Mammary epithelial cell (primary cell): ENCODE measurements around the gene ING1.

Experiments used
- CTCF ChIP-seq, 2 donors: IDR thresholded peaks in 1 of 2; conservative IDR thresholded peaks in 1 of 2; 2 replicates each; pipeline ENCODE4 v1.5.1; 2011 to 2012; ENCODE audit warnings: inconsistent platforms in 2 of 2, low read length in 2 of 2, mild to moderate bottlenecking in 2 of 2, control low read depth in 1 of 2, low read depth in 1 of 2; ENCODE audit not compliant: insufficient read depth in 1 of 2; ENCODE audit errors: extremely low read depth in 1 of 2
- EZH2 ChIP-seq: IDR thresholded peaks from 2 replicates; pipeline ENCODE4 v1.6.1; 2012; ENCODE audit warnings: low read length, inconsistent platforms, borderline replicate concordance

DNA sequence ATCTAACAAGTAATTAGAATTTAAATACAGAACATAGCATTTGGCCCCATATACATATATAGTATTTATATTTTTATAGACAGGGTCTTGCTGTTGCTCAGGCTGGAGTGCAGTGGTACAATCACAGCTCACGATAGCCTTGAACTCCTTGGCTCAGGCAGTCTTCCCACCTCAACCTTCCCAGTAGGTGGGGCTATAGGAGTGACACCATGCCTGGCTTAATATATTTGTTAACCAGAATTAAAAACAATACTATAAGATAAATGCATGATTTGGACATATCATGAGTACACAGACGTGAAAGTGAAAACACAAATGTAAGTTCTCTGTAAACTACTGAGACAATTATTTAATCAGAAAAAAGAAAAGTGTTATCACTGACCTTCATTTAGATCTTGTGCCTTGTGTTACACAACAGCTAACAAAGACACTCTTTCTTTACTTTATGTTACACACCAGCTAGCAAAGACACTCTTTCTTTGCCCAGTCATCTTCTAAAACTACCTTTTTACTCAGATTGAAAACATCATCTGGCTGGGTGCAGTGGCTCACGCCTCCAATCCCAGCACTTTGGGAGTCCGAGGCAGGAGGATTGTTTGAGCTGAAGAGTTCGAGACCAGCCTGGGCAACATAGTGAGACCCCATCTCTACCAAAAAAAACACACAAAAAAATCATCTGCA, 30.2 kb upstream of the ING1 start:
- peak in 1 of 2 donors; percentile 37 for TF ChIP-seq CTCF (conservative IDR thresholded peaks at IDR 0.05 in 1 of 2, IDR thresholded peaks at IDR 0.05 in 1 of 2; ENCODE audit: extremely low read depth in 1 of 2, insufficient read depth in 1 of 2, low read depth in 1 of 2, low read length in 2 of 2)
- no peak for TF ChIP-seq EZH2
